Bladder microvascular endothelial cell (primary cell): Measurements from ENCODE around the gene GUCA1A. TPM values are rescaled to one million over a fixed set of nuclear protein-coding genes. Genes with fewer than 3 reads are reported as not detected.

Source experiments
- total RNA-seq: library from RNA; depleted of rRNA; stranded (reverse); fragments of >200 nt; gene quantifications from 2 replicates; pipeline ENCODE4 v1.2.3, GENCODE V29; 2014

Gene GUCA1A
- not detected in 2 replicates for total RNA-seq

GRCh38 chr6:42173101-42173500 lies at the start of gene GUCA1A:
Gene GUCA1A (plus strand): TSS chr6:42173364. CDS start chr6:42173614, 250 bp downstream.

DNA sequence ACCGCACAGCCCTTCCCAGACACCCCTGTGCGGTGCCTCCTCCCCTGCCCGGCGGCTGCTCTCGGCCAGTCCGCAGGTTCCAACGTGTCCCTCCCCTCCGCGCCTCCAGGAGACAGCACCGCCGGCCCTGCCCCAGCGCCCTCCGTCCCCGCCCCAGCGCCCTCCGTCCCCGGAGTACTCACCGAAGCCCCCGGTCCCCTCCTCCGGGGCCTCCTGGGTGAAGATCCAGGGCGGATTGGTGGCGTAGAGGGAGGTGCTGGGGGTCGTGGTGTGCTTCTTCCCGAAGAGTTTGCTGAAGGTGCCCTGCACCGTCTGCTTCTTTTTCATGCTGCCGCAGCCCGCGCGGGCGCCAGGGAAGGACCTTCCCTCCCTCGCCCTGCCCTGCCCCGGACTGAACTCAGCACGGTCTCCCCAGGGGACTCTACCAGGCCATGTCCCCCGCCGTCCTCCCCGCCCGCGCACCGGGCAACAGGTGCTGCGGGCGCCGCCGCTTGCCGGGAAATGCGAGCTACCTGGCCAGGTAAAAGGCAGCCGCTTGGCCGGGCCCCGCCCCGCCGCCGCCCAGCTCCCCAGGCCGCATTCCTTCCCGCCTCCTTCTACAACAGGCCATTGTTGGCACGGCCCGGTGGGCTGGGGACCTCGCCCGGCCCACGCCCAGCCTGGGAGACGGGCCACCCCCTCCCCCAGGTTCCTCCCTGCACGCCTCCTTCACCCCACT lies 30.9 kb upstream of the GUCA1A start, which contains the start of gene C6orf132:
Gene C6orf132, minus strand, starts transcription at position 503 of the 718 bp plus-strand sequence. Its CDS starts 176 bp downstream, at position 327.

DNA sequence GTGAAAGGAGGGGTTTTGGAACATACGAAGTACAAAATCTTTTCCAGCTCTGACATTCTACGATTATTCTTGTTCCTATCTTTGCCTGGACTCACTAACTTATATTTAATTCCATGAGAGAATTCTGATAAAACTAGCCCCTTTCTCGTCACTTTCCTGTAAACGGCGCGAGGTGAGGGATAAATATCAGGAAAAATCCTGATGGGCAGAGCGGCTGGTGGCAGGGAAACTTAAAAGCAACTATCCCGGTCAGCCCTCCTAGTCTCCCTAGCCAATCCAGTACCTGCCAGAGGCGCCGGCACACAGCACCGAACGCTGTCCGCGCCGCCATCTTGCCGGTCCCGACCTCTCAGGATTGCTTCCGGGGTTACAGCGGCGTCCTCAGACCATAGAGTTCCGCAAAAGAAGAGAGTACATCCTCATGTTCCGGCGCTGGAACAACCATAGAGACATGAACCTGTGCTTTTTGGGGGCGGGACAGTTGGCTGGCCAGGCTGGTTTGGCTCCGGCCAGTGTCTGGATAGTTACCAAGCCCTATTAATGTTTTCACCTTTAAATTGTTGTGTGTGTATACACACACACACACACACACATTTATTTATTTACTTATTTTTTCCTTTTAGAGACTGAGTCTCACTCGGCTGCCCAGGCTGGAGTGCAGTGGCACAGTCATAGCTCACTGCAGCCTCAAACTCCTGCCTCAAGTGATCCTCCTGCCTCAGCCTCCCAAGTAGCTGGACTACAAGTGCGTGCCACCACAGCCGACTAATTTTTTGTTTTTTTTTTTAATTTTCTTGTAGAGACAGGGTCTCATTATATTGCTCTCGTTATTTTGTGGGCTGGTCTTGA lies 44.6 kb downstream of the GUCA1A start, which contains the start of gene MRPS10:
Gene MRPS10, minus strand, starts transcription at position 343 of the 849 bp plus-strand sequence. Its CDS starts 12 bp downstream, at position 331.

Other genes with a start within 250 kb of the GUCA1A start
- gene CCND3, start 231.6 kb upstream of the GUCA1A start, total RNA-seq = 48.1 and 62.5 TPM in 2 replicates
- 12.8 and 19.7 TPM in 2 replicates for gene TAF8, start 122.8 kb upstream of the GUCA1A start, total RNA-seq
- 0.06 and 0.65 TPM in 2 replicates for gene C6orf132, start 30.7 kb upstream of the GUCA1A start, total RNA-seq
- under 0.01 TPM in 1 of 2 replicates, not detected in the other for gene GUCA1B, start 21.6 kb downstream of the GUCA1A start, total RNA-seq
- 28.8 and 30.1 TPM in 2 replicates for gene MRPS10, start 44.5 kb downstream of the GUCA1A start, total RNA-seq